HG03139 (cell line): ENCODE measurements around the gene ARMH1.
A peak's percentile ranks its signal among the peaks of the same experiment; 100 is the strongest.
"Not testable (repeated sequence)": the region's sequence is repeated elsewhere in the genome, so short reads cannot be mapped to it uniquely, and the experiment has no call there.

Experiments used
- ATAC-seq: cut with Tn5 transposase; IDR thresholded peaks from one replicate; pipeline ENCODE4 v1.9.1; 2021; ENCODE audit not compliant: unreplicated experiment

ARMH1 gene

DNA sequence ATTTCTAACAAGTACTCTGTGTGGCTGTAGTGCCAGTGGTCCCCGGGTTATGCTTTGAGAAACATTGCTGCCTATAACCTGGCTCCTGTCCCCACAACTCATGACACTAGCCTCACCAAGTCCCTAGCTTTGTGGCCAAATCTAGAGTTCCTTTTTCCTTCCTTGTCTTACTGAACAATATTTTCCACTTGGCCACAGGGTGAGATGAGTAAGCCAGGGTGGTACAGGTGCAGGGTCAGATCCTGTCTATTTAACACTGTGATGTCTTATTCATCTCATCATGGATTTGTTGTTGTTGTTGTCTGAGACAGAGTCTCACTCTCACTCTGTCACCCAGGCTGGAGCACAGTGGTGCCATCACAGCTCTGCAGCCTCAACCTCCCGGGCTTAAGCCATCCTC is 18.6 kb downstream of the ARMH1 start:
- no peak for ATAC-seq

DNA sequence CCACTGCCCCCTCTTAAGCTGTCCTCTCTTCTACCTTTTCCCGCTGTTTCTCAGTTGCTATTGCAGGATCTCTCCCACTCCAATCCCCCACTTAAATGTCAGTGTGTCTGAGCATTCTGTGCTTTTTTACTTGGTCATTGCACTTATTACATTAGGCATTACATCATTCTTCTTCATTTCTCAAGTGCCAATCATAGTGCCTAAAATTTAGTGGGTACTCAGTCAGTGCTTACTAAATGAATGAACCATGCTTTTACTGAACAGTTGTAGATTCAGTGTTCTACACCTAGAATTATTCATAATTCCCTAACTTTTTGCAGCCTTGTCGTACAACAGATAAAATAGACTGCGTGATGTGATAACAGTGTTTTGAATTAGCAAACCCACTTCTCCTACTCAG is 19.4 kb downstream of the ARMH1 start:
- ATAC-seq: no peak

DNA sequence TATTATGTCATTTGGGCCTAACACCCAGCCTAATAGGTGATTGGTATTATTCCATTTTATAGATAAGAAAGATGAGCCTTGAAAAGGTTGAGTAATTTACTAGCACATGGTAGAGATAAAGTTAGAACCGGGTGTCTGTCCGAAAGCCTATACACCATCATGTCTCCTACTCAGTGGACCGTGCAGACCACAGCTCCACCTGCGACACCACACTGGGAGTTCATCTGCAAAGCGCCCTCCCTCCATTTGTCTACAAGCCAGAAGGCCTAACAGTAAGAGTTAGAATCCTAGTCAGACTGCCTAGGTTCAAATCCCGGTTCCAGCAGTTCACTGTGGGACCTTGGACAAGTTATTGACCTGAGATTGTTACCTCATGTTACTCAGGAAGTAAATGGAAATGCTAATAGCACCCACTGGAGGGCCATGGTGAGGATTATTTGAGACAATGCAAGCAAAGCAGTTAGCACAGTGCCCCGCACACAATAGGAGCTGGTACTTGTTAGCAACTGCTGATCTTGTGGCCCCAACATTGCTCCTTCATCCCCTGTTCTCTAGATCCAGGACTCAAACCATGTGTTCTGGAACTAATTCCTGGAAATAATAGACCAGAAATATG is 20.5 kb downstream of the ARMH1 start:
- ATAC-seq: no peak

DNA sequence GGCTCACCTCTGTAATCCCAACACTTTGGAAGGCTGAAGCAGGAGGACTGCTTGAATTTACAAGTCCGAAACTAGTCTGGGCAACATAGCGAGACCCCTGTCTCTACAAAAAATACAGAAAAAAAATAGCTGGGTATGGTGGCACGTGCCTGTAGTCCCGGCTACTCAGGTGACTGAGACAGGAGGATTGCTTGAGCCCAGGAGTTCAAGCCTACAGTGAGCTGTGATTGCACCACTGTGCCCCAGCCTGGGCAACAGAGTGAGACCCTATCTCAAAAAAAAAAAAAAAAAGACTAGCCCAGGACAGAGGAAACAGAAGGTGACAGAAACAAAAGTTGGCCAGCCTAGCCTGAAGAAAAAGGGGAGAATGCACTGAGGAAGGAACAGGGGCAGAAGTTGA is 21.2 kb downstream of the ARMH1 start:
- ATAC-seq: no peak

DNA sequence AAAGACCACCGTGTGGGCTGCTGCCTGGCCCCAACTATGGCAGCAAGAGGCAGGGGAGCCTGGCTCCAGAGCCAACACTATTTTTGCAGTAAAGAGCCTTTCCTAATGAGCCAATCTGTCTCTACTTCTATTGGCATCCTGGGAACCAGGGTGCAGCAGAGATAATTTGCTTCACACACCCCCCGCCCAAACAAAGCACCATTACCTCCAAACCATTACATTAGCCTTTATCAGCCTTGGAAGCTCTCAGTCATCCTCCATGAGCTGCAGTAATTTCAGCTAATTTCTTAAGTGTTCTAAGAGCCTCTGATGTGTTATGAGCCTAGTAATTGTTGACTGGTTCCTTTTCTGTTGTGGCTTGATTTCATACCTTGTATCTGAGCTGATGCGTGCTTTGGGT is 21.6 kb downstream of the ARMH1 start:
- ATAC-seq: no peak

DNA sequence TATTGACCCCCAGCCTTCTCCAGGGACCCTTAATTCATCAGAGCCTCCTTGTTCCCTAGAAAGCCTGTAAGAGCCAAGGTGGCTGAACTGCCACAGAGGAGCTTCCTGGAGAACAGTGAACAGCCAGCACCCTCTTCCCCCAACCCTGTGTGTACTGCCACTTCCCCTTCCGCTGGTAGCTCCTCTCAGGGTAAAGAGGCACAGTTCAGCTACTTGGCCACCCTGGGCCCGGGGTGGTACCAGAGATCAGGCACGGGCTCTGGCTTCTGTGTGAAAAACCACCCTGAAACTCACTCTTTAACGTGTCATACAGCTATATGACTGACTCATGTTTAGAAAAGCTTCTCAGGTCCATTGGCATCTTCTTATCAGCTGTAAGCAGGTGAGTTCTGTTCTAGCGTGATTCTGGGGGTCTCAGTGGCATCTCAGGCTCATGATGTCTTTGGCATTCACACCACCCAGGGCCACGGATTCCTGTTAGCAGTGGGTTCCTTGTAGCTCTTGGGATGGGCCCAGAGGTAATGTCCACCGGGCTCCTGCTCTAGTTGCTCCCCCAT is 22.4 kb downstream of the ARMH1 start:
- peak; percentile 51 for ATAC-seq

DNA sequence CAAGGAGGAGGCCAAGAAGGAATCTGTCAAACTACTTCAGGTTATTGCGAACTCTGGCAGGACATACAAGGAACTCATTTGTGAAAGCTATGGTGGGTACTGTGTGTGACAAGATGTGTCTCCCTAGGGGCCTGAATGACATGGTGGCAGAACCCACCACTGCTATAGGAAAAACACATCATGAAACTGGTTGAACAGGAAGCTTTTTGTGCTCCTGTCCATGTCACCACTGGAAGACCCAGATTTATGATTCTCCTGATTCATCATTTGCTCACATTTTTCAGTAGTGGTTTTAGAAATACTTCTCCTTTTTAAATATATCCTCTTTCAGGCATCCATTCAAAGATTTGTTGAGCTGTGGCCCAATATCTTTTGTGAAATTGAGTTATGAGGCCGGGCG is 23.6 kb downstream of the ARMH1 start:
- no peak for ATAC-seq

DNA sequence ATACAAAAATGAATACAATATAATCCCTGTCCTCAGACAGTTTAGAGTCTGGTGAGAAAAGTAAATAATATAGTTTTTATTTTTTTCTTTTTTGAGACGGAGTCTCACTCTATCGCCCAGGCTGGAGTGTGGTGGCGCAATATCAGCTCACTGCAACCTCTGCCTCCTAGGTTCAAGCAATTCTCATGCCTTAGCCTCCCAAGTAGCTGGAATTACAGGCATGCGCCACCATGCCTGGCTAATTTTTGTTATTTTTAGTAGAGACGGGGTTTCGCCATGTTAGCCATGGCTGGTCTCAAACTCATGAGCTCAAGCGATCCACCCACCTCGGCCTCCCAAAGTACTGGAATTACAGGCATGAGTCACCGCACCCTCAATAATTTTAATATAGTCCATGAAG is 24.9 kb downstream of the ARMH1 start:
- ATAC-seq: not testable (repeated sequence)

DNA sequence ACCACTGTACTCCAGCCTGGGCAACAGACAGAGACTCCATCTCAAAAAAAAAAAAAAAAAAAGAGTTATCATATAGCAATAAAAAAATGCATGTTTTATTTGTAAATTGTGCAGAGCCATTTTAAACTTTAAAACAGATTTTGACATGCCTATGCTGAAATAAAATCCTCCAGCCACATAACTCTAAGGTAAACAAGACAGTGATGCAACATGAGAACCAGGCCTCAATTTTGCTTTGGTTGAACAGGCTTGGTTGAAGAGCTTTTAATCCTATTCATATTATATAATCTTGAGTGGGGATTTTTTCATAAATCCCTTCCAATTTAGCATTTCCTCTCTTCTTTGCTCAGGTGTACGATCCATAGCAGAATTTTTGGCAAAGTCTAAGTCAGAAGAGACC is 26.1 kb downstream of the ARMH1 start:
- ATAC-seq: no peak

DNA sequence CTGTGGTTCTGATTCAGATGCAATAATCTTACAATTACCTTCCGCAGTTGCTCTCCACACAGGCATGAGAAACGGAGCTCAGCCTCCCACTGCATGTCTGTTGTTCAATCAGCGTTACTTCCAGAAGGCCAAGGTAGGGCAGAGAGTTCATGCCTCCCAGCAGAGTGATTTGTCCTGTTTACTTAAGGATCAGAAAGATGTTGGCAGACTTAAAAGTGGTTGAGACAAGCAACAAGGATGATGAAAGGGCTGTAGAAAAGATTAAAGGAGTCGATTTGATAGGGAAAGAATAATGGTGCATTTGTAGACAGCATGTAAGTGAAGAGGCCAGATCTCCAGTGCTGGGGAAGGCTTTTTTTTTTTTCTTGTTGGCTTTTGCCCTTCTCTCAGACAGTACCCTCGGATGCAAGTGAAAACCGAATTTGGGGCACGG is 26.6 kb downstream of the ARMH1 start:
- ATAC-seq: no peak

DNA sequence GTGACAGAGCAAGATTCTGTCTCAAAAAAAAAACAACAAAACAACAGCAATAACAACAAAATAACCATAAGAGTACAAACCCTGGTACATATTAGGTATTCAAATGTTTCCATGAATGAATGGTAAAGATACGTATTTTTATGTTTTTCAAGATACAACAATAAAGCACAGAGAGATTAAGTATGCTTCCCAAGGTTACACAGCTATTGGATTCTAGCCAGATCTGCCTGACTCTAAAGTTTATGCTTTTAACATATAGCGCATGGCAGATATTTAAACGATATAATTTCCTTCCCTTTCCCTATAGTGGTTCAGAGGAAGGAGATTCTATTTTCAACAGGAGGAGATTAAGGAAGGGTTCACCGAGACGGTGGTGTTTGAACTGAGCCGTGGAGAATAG is 31.0 kb downstream of the ARMH1 start:
- no peak for ATAC-seq

DNA sequence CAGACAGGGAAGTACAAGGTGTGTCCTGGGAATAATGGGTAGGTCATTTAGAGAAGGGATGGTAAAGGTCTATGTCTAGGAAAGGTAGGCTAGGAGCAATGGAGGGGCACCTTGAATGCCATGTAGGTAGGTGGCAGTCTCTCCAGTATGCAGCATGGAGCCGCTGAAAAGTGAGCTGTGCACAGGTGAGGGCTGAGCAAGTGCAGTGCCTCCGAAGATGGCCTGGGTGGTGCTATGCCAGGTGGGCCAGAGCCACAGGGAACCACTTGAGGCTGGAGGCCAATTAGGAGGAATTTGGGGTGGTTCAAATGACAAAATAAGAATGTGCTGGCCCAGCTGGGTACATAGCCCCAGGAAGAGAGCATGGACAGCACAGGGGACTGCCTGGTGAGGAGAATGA is 31.4 kb downstream of the ARMH1 start:
- ATAC-seq: no peak

DNA sequence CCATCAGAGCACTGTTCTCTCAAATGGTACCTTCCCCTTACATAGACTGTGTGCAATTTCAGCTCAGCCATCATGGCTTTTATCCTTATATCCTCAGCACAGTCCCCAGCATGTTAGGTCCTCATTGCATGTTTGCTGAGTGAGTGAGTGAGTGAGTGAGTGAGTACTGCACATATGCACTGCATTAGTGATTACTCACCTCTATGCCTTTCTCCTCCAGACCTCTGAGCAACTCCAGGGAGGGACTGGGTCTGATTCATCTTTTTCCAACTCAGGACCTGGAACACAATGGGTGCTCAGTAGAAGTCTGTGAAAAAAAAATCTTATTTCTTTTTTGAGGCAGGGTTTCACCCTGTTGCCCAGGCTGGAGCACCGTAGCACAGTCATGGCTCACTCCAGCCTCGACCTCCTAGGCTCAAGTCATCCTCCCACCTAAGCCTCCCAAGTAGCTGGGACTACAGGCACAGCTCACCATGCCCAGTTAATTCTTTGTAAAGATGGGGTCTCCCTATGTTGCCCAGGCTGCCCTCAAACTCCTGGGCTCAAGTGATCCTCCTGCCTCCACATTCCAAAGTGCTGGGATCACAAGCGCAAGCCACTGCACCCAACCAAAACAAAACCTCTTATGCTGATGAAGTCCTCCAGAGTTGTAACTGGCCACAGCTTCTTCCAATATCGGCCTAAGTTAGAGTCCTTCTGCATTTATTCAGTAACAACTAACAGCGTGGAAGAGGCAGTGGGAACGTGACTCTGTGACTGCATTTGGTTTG is 32.8 kb downstream of the ARMH1 start:
- no peak for ATAC-seq

DNA sequence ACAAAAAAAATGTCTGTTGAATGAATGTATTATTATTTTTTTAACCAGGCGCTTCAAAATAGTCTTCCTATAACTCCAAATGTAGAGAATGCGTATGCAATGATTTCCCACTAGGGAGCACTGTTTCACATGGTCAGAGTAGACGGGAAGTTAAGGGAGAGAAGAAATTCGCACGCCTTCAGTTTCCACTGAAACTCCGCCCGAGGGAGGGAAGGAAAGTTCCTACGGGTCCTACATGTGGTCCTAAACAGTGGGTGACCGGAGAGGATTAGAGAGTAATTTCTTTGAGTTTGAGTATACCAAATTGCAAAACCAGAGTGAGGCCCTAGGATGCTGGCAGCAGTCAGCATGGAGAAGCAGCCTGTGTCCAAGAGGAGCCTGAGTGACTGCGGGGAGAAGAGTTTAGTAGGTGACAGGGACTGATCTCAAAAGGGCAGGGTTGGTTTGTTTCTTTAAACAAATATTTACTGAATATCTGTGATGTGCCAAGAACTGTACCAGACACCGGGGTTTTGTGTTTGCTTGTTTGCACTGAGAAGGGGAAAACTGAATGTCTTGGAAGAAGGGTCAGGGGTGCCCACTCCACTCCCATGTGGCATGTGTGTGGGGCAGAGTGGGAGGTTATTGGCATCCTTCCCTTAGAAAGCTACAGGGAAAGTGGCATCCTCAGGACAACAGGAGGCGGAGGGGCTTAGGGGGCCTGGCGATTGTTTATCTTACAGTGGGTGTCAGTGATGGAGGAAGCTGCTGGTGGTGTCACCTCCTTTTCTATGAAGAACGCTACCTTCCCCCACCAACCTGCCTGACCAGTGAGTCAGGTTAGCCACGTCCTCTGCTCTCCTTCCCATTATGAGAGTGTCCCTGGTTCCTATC is 33.7 kb downstream of the ARMH1 start:
- ATAC-seq: no peak

DNA sequence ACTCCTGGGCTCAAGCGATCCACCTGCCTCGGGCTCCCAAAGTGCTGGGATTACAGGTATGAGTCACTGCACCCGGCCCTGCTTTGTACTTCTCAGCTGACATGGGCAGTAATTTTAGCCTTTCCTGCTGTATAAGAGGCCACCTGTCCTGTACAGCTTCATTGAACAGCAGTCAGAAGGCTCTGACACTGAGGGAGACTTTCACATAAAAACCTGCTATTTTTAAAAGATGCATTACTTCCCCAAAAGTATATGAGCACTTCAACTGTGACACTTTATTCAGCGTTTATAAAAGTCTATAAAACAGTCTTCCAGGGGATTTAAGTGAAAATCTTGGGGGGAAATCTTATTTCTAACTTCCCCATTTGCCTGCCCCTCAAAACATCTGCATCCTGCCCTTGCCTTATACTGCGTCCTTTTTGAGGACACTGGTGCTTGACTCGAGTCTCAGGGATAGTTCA is 38.8 kb downstream of the ARMH1 start:
- ATAC-seq: no peak

DNA sequence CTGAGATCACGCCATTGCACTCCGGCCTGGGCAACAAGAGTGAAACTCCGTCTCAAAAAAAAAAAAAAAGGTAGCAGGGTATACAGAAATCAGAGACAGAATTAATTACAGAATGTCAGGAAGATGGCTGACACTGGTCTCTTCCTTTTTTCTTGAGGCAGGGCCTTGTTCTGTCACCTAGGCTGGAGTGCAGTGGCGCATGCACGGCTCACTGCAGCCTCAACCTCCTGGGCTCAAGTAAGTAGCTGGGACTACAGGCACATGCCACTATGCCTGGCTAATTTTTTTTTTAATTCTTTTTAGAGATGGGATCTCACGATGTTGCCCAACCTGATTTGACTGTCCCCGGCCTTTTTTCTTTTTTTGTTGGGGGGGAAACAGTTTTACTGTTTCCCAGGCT is 40.0 kb downstream of the ARMH1 start:
- ATAC-seq: no peak

DNA sequence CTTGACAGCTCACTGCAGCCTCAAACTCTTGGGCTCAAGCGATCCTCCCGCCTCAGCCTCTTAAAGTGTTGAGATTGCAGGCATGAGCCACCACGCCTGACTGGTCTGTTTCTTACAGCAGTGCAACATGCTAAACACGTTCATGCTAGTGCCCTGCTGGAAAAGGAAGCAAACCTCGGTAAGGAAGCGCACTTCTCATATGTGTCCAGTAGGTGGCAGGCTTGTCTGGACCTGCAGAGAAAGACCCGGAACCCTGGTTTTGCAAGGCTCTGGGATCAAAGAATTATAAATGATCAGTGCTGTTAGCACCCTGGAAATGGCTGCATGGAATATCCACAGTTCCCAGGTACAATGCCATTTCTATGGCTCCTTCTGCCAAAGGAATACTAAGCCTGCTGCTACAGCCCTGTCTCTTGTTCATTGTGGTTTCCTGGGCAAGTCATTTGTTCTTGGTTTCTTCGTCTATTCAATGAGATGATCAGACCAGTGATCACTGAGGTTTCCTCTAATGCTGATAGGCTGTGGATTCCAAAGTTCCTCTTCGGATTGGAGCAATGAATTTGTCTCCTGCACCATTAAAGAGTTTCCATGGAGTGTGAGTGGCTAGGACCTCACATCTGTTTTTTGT is 40.5 kb downstream of the ARMH1 start:
- ATAC-seq: no peak

DNA sequence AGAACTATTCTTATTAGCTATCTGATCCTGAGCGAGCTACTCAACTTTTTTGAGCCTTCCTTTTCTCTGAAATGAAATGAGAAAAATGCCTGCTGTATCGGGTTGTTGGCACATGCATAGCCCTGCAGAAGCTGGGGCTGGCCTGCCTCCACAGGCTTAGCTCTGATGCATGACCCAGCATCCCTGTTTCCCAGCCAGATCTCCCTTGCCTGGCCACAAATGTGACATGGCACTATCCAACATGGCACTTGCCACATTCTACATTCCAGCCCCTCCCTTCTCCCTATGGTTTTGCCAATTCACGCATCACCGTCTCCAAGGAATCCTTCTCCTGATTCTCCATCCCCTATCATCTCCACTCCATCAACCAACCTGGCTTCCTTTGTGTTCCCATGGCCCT is 42.6 kb downstream of the ARMH1 start:
- no peak for ATAC-seq

DNA sequence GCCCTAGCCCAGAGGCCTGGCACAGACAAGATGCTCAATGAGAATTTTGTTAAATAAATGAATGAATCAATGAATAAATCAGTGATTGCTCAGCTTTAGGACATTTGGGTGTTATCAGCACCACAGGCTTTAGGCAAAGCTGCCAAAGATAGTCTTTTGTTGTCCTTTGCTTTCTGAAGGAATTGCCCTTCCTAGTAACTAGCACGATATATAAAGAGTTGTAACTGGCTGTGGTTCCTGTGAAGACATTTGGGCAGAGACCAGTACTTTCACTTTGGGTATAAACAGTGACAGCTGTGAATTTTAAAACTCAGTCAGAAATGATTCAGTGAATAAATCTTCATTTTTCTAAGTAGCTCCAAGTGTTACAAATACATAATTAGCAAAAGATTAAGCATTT is 43.1 kb downstream of the ARMH1 start:
- no peak for ATAC-seq

DNA sequence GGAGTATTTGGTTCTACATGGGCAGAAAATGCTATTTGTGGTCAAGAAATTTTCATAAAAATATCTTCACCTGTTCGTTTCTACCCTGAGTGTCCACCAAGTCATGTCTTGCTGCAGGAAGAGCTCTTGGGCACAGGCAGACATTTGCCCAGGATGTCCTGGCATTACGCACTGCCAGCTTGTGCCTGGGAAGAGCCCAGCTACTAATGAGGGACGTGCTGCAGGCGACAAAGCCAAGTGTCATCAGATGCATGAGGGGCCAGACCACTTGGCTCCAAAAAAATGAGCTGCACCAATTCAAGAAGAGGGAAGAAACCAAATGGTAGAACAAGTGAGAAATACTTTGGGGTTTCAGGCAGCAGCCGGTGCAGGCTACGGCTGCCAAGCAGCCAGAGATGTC is 43.6 kb downstream of the ARMH1 start:
- no peak for ATAC-seq

DNA sequence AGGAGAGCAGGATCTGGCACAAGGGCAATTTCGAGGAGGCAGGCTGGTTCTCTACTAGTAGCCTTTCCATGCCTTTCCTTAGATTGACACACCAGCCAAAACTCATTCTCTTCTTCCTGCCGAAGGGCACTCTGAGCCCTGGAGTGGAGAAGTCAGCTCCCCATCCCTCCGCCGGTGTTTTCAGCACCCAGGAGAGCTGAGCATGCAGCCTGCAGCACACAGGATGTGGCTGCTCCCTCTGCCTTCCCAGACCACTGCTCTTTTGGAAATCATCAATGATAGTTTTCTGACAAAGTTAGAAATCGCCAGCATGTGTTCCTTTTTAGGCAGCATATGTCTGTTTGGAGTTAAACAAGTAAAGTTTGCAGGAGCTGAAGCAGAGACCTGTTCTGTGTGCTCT is 44.8 kb downstream of the ARMH1 start:
- no peak for ATAC-seq
